Panc1 (cell line): Measurements from ENCODE around the gene ALK. TPM values are rescaled to one million over a fixed set of nuclear protein-coding genes. Genes with fewer than 3 reads are reported as not detected.

Experiments used
- ATAC-seq: fragments of 200-7000 bp; cut with Tn5 transposase; 2 replicates; pipeline ENCODE4 v1.9.1; 2020; ENCODE audit warnings: mild to moderate bottlenecking, moderate library complexity
- BruUV-seq: library from RNA; stranded (reverse); fragments of 400-500 nt; replicated peaks from 2 replicates; lab custom pipeline; 2021; lab: Mats Ljungman, UMichigan
- CTCF ChIA-PET: fragments of 300-600 bp; sonication (Branson Sonifier 250); formaldehyde crosslinking; loops from one replicate; lab custom pipeline; 2022; ENCODE audit warnings: antibody characterized with exemption; lab: Charles Lee
- POLR2A ChIA-PET: fragments of 300-600 bp; sonication (Branson Sonifier 250); formaldehyde crosslinking; loops from one replicate; lab custom pipeline; 2022; ENCODE audit warnings: antibody characterized with exemption; lab: Charles Lee
- DNase-seq: peaks from one replicate; pipeline ENCODE4 v3.0.0-alpha.2; 2010; ENCODE audit warnings: low read depth, low spot score
- H3K27ac ChIP-seq: 2 replicates; pipeline ENCODE4 v1.5.1; 2011; ENCODE audit warnings: mild to moderate bottlenecking, low read length, inconsistent platforms
- H3K27me3 ChIP-seq: fragments of 200-500 bp; sonication (Bioruptor generic); 2 replicates; pipeline ENCODE4 v1.6.0; 2014; ENCODE audit warnings: low read length, inconsistent platforms; ENCODE audit not compliant: control insufficient read depth, insufficient read depth
- H3K36me3 ChIP-seq: fragments of 200-500 bp; sonication (Bioruptor generic); 2 replicates; pipeline ENCODE4 v1.5.1; 2014; ENCODE audit warnings: inconsistent platforms, mild to moderate bottlenecking, low read length, moderate library complexity; ENCODE audit not compliant: control insufficient read depth, insufficient read depth
- H3K4me1 ChIP-seq: 2 replicates; pipeline ENCODE4 v1.5.1; 2011; ENCODE audit warnings: inconsistent platforms, mild to moderate bottlenecking, low read length, moderate library complexity; ENCODE audit not compliant: control insufficient read depth, insufficient read depth
- H3K4me3 ChIP-seq, 2 experiments: 2 replicates each; pipeline ENCODE4 v1.5.1; 2011 to 2012; ENCODE audit warnings: low read depth in 2 of 2, low read length in 2 of 2, mild to moderate bottlenecking in 2 of 2, inconsistent platforms in 1 of 2, moderate library complexity in 1 of 2
- H3K9me3 ChIP-seq: fragments of 200-500 bp; sonication (Bioruptor generic); 2 replicates; pipeline ENCODE4 v1.5.1; 2014; ENCODE audit warnings: low read depth, mild to moderate bottlenecking, inconsistent platforms, low read length, moderate library complexity; ENCODE audit not compliant: control insufficient read depth, insufficient read depth
- CTCF ChIP-seq: fragments of 450-650 bp; IDR thresholded peaks from 2 replicates; pipeline ENCODE4 v1.5.1; 2017; ENCODE audit warnings: mild to moderate bottlenecking
- POLR2AphosphoS5 ChIP-seq: IDR thresholded peaks from 2 replicates; pipeline ENCODE4 v1.6.1; 2012; ENCODE audit warnings: mild to moderate bottlenecking, low read depth, low read length, moderate library complexity
- REST ChIP-seq, 2 experiments: IDR thresholded peaks; 2 replicates each; pipeline ENCODE4 v1.6.1; 2011 to 2012; ENCODE audit warnings: low read depth in 2 of 2, control low read depth in 1 of 2, low read length in 1 of 2, mild to moderate bottlenecking in 1 of 2, moderate library complexity in 1 of 2; ENCODE audit not compliant: insufficient read depth in 1 of 2
- SIN3A ChIP-seq: IDR thresholded peaks from 2 replicates; pipeline ENCODE4 v1.6.1; 2012; ENCODE audit warnings: low read depth, mild to moderate bottlenecking, low read length, moderate library complexity, borderline replicate concordance; ENCODE audit not compliant: insufficient read depth
- TCF7L2 ChIP-seq: IDR thresholded peaks from 2 replicates; pipeline ENCODE4 v1.6.1; 2011; ENCODE audit warnings: mild to moderate bottlenecking, low read depth, low read length, inconsistent platforms
- in situ Hi-C: cut with HindIII; loops from 2 replicates; pipeline ENCODE4 v1.10.0; 2016; ENCODE audit warnings: low sequenced_read_pairs, low pct_unique_long_range_greater_than_20kb
- intact Hi-C: fragments of 100-400 bp; cut with micrococcal nuclease; formaldehyde crosslinking; loops from one replicate; pipeline ENCODE4 v1.10.0; 2022; ENCODE audit not compliant: unreplicated experiment
- total RNA-seq: library from RNA; stranded (reverse); gene quantifications from one replicate; pipeline ENCODE4 v1.2.1, GENCODE V29; 2021; ENCODE audit not compliant: unreplicated experiment

ALK gene
- total RNA-seq, 1 experiment from 2014 or later, result not detected

GRCh38 chr2:29819570-29819969, 101.8 kb downstream of the ALK start:
- in situ Hi-C loops, result no loop called here
- H3K4me3 ChIP-seq, result no peak overlapping the region
- ATAC-seq (no peak), DNase-seq (no peak)
- no peak for TF ChIP-seq REST (IDR thresholded peaks at IDR 0.05; ENCODE audit: insufficient read depth in 1 of 2, low read depth in 2 of 2, low read length in 1 of 2)
- peaks cover 10% of the 10 kb centered on the region for H3K27me3 ChIP-seq
- ChIA-PET POLR2A (no interaction called here), CTCF (no interaction called here)
- intact Hi-C loops, result no loop called here
- no TSS peak for BruUV-seq
- H3K9me3 ChIP-seq, result no peaks in the 10 kb centered on the region
- no peaks in the 10 kb centered on the region for H3K36me3 ChIP-seq
- no peaks in the 10 kb centered on the region for H3K4me1 ChIP-seq
- H3K27ac ChIP-seq, result no peak overlapping the region

- no peaks in the 10 kb centered on the region for H3K4me1 ChIP-seq
- intact Hi-C loops (no loop called here), in situ Hi-C loops (no loop called here)
- peaks cover 10% of the 10 kb centered on the region for H3K27me3 ChIP-seq
- DNase-seq, result no peak
- no peaks in the 10 kb centered on the region for H3K9me3 ChIP-seq
- TF ChIP-seq POLR2AphosphoS5, result no peak
- no peak for TF ChIP-seq CTCF
- no peak for TF ChIP-seq TCF7L2
- TF ChIP-seq SIN3A, result no peak
- TF ChIP-seq REST (IDR thresholded peaks at IDR 0.05; ENCODE audit: insufficient read depth in 1 of 2, low read depth in 2 of 2, low read length in 1 of 2), result no peak
- H3K27ac ChIP-seq, result no peak overlapping the region
- ChIA-PET CTCF (no interaction called here), POLR2A (no interaction called here)
- no peak overlapping the region for H3K4me3 ChIP-seq
- no TSS peak for BruUV-seq
- ATAC-seq, result no peak
- H3K36me3 ChIP-seq, result no peaks in the 10 kb centered on the region
Observed at GRCh38 chr2:29817801-29818680, 103.3 kb downstream of the ALK start.
